ENCODE results near the gene FOSL1. TPM values are rescaled to one million over a fixed set of nuclear protein-coding genes. Genes with fewer than 3 reads are reported as not detected.
A peak's percentile ranks its signal among the peaks of the same experiment; 100 is the strongest.

Gene FOSL1
- total RNA-seq, 6 donors from 2014 or later = 1.8 to 16.9 (median 8.2) TPM

DNA sequence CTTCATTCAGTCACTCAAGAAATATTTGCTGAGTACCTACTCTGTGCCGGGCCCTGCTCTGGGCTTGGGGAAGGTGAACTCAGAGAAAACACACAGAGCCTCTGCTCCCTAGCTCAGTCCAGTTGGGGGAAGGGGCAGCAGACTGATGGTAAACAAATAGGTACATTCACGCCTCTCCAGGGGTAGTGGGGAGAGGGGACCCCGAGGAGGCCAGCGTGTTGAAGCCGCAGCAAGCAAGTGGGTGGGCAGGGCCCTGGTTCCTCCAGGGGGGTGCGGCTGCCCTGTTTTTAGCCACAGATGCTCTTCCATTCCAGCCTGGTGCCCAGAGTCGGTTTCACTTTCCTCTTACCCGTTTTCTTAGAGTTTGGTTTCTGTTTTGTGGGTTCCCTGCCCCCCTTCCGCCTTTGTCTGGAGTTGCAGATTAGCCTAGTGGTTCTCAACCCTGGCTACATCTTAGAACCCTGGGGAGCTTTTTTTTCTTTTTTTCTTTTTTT, 27.8 kb upstream of the FOSL1 start:
- peak overlapping the region; percentile 52 to 76 (median 66) for H3K27ac ChIP-seq
- ATAC-seq (ENCODE audit: low FRiP score in 2 of 2) = peak in 1 of 2 donors; percentile 67
- peak in 1 of 2 donors; percentile 57 for DNase-seq
- peaks cover 0 to 9% (median 5%) of the 10 kb centered on the region in 4 donors for H3K4me1 ChIP-seq
- H3K9me3 ChIP-seq = no peaks in the 10 kb centered on the region
- WGBS, 2 donors = 36 to 45% methylated on average over 9 of the region's 9 CpGs
- no peaks in the 10 kb centered on the region for H3K27me3 ChIP-seq
- H3K36me3 ChIP-seq = peaks cover 0 to 9% (median 6%) of the 10 kb centered on the region in 4 donors
- peak overlapping the region in 3 of 4 donors; percentile 6 to 31 (median 13) for H3K4me3 ChIP-seq
- TF ChIP-seq POLR2AphosphoS5 (IDR thresholded peaks at IDR 0.05) (no peak), EP300 (IDR thresholded peaks at IDR 0.05) (no peak), POLR2A (IDR thresholded peaks at IDR 0.05) (no peak)
- TF ChIP-seq, protein P1, sequence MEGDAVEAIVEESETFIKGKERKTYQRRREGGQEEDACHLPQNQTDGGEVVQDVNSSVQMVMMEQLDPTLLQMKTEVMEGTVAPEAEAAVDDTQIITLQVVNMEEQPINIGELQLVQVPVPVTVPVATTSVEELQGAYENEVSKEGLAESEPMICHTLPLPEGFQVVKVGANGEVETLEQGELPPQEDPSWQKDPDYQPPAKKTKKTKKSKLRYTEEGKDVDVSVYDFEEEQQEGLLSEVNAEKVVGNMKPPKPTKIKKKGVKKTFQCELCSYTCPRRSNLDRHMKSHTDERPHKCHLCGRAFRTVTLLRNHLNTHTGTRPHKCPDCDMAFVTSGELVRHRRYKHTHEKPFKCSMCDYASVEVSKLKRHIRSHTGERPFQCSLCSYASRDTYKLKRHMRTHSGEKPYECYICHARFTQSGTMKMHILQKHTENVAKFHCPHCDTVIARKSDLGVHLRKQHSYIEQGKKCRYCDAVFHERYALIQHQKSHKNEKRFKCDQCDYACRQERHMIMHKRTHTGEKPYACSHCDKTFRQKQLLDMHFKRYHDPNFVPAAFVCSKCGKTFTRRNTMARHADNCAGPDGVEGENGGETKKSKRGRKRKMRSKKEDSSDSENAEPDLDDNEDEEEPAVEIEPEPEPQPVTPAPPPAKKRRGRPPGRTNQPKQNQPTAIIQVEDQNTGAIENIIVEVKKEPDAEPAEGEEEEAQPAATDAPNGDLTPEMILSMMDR (IDR thresholded peaks at IDR 0.05) = no peak

DNA sequence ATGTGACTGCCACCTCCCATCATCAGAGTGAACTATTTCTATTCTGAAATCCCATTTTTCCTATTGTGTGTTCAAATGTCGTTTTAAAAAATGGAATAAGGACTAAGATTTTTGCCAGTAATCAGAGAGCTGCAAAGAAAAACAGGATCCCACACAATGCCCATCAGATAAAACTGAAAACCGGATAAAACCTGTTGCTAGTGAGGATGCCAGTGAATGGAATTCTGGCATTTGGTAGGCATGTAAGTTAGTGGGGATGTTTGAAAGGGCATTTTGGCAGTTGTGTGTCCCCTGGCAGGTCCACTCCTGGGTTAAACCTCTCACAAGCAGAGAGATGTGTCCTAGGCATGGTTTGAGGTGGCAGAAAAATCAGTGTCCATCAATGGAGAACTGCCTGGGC, 25.2 kb upstream of the FOSL1 start:
- no peak overlapping the region for H3K4me3 ChIP-seq
- peaks cover 0 to 21% (median 11%) of the 10 kb centered on the region in 4 donors for H3K36me3 ChIP-seq
- 73 to 84% methylated on average over 2 of the region's 2 CpGs for WGBS, 2 donors
- peaks cover 8 to 20% (median 14%) of the 10 kb centered on the region in 4 donors for H3K4me1 ChIP-seq
- H3K9me3 ChIP-seq = no peaks in the 10 kb centered on the region
- H3K27me3 ChIP-seq = no peaks in the 10 kb centered on the region
- DNase-seq (no peak), ATAC-seq (ENCODE audit: low FRiP score in 2 of 2) (no peak)
- H3K27ac ChIP-seq = no peak overlapping the region
- TF ChIP-seq POLR2AphosphoS5 (IDR thresholded peaks at IDR 0.05) (no peak), POLR2A (IDR thresholded peaks at IDR 0.05) (no peak), EP300 (IDR thresholded peaks at IDR 0.05) (no peak)
- TF ChIP-seq, protein P1 (IDR thresholded peaks at IDR 0.05) = no peak

DNA sequence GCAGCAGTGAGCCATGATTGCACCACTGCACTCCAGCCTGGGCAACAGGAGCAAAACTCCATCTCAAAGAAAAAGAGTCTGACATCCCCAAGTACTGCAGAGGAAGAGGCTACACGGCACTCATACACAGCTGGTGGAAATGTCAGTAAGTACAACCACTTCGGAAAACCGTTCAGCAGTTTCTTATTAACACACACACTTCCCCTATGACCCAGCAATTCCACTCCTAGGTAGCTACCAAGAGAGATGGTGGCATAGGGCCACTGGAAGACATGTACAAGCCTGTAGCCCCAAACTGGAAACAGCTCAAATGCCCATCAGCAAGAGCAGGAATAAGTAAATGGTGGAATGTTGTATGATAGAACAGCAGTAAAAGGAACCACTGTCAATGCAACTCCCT, 22.4 kb upstream of the FOSL1 start:
- ATAC-seq (ENCODE audit: low FRiP score in 2 of 2) = no peak
- no peak overlapping the region for H3K27ac ChIP-seq

DNA sequence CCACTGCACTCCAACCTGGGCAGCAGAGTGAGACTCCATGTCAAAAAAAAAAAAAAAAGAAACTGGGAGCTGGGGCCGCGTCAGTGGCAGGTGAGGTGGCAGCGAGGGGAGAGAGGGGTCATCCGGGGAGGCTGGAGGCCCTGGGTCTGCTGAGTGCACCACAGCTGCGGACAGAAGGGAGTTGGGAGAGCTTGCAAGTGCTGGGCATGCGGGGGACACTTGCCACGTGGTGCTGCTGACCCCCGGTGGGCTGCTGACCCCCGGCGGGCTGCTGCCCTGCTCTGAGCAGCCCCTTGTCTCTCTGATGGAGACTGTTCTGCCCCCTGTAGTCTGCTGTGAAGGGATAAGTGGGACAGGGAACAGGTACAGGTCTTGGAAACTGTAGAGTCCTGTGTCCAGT, 21.7 kb upstream of the FOSL1 start:
- no peaks in the 10 kb centered on the region for H3K27me3 ChIP-seq
- H3K36me3 ChIP-seq = peaks cover 0 to 25% (median 11%) of the 10 kb centered on the region in 4 donors
- 92 to 95% methylated on average over 9 to 10 of the region's 10 CpGs for WGBS, 2 donors
- TF ChIP-seq POLR2AphosphoS5 (IDR thresholded peaks at IDR 0.05) = no peak
- no peak for TF ChIP-seq POLR2A (IDR thresholded peaks at IDR 0.05)
- TF ChIP-seq, protein P1 (IDR thresholded peaks at IDR 0.05) = no peak
- no peak for TF ChIP-seq EP300 (IDR thresholded peaks at IDR 0.05)
- H3K4me3 ChIP-seq = no peak overlapping the region
- no peaks in the 10 kb centered on the region for H3K9me3 ChIP-seq
- H3K4me1 ChIP-seq = peaks cover 26 to 31% (median 27%) of the 10 kb centered on the region in 4 donors
- no peak overlapping the region for H3K27ac ChIP-seq
- no peak for DNase-seq
- ATAC-seq (ENCODE audit: low FRiP score in 2 of 2) = no peak

More for the DNA sequence above, 22.4 kb upstream of the FOSL1 start:
- peaks cover 19 to 24% (median 21%) of the 10 kb centered on the region in 4 donors for H3K4me1 ChIP-seq
- DNase-seq = no peak
- H3K36me3 ChIP-seq = peaks cover 0 to 21% (median 11%) of the 10 kb centered on the region in 4 donors
- no peaks in the 10 kb centered on the region for H3K9me3 ChIP-seq
- TF ChIP-seq POLR2A (IDR thresholded peaks at IDR 0.05) (no peak), POLR2AphosphoS5 (IDR thresholded peaks at IDR 0.05) (no peak), EP300 (IDR thresholded peaks at IDR 0.05) (no peak)
- TF ChIP-seq, protein P1 (IDR thresholded peaks at IDR 0.05) = no peak
- no peaks in the 10 kb centered on the region for H3K27me3 ChIP-seq
- WGBS, 2 donors = 63% methylated on average over 3 of the region's 3 CpGs; no CpG with 5 or more reads in 1 of the 2 donors
- H3K4me3 ChIP-seq = no peak overlapping the region

Data from upper lobe of left lung (tissue), 6 donors.